Skeletal muscle cell (primary cell): Measurements from ENCODE around the gene LRP8.

Experiments used
- DNase-seq: peaks from one replicate; pipeline ENCODE4 v3.0.0-alpha.2; 2010; ENCODE audit warnings: low read depth
- H3K4me3 ChIP-seq: 2 replicates; pipeline ENCODE4 v1.5.1; 2011; ENCODE audit warnings: low read depth, mild to moderate bottlenecking, control low read depth, low read length, moderate library complexity

The LRP8 gene

GRCh38 chr1:53341961-53342707, 14.3 kb upstream of the LRP8 start:
- no peak for DNase-seq
- H3K4me3 ChIP-seq, result no peak overlapping the region

GRCh38 chr1:53341521-53341895, 13.6 kb upstream of the LRP8 start:
- no peak overlapping the region for H3K4me3 ChIP-seq
- no peak for DNase-seq

GRCh38 chr1:53340660-53341520, 13.0 kb upstream of the LRP8 start:
- no peak overlapping the region for H3K4me3 ChIP-seq
- no peak for DNase-seq

- H3K4me3 ChIP-seq, result no peak overlapping the region
- no peak for DNase-seq
Measured at GRCh38 chr1:53339736-53340635, 12.1 kb upstream of the LRP8 start.

- no peak overlapping the region for H3K4me3 ChIP-seq
- no peak for DNase-seq
Measured at GRCh38 chr1:53338423-53338822, 10.6 kb upstream of the LRP8 start.

GRCh38 chr1:53337499-53337898, 9.6 kb upstream of the LRP8 start:
- no peak overlapping the region for H3K4me3 ChIP-seq
- no peak for DNase-seq

- DNase-seq, result no peak
- no peak overlapping the region for H3K4me3 ChIP-seq
Measured at GRCh38 chr1:53336146-53336545, 8.3 kb upstream of the LRP8 start.

- no peak for DNase-seq
- no peak overlapping the region for H3K4me3 ChIP-seq
Measured at GRCh38 chr1:53335661-53336060, 7.8 kb upstream of the LRP8 start.

GRCh38 chr1:53334781-53335180, 6.9 kb upstream of the LRP8 start:
- H3K4me3 ChIP-seq, result no peak overlapping the region
- no peak for DNase-seq

GRCh38 chr1:53334312-53334711, 6.4 kb upstream of the LRP8 start:
- H3K4me3 ChIP-seq, result no peak overlapping the region
- no peak for DNase-seq

GRCh38 chr1:53332833-53333232, 5.0 kb upstream of the LRP8 start:
- DNase-seq, result no peak
- H3K4me3 ChIP-seq, result no peak overlapping the region

- no peak for DNase-seq
- no peak overlapping the region for H3K4me3 ChIP-seq
Measured at GRCh38 chr1:53332186-53332564, 4.3 kb upstream of the LRP8 start.

- no peak for DNase-seq
- no peak overlapping the region for H3K4me3 ChIP-seq
Measured at GRCh38 chr1:53331446-53332185, 3.7 kb upstream of the LRP8 start.

GRCh38 chr1:53330819-53331218, 2.9 kb upstream of the LRP8 start:
- H3K4me3 ChIP-seq, result no peak overlapping the region
- DNase-seq, result no peak

- no peak for DNase-seq
- H3K4me3 ChIP-seq, result peak overlapping the region; percentile 52
Measured at GRCh38 chr1:53328541-53329499, 950 bp upstream of the LRP8 start.

- no peak for DNase-seq
- H3K4me3 ChIP-seq, result peak overlapping the region; percentile 85
Measured at GRCh38 chr1:53327182-53327913, 522 bp downstream of the LRP8 start.

GRCh38 chr1:53326598-53327181, 1.2 kb downstream of the LRP8 start:
- no peak for DNase-seq
- H3K4me3 ChIP-seq, result peak overlapping the region; percentile 85
